DND-41 (cell line): Measurements from ENCODE around the gene MPP7.

Source experiments
- ATAC-seq: fragments of 200-7000 bp; cut with Tn5 transposase; 3 replicates; pipeline ENCODE4 v1.9.1; 2021; ENCODE audit warnings: low read depth; ENCODE audit not compliant: insufficient read depth
- DNase-seq: peaks from one replicate; pipeline ENCODE4 v3.0.0-alpha.2; 2020
- H2AFZ ChIP-seq: 2 replicates; pipeline ENCODE4 v1.6.0; 2012; ENCODE audit warnings: low read depth, low read length
- H3K27ac ChIP-seq: 2 replicates; pipeline ENCODE4 v1.5.1; 2012; ENCODE audit warnings: low read length, inconsistent platforms
- H3K27me3 ChIP-seq: fragments of 200-600 bp; sonication (generic); 2 replicates; pipeline ENCODE4 v1.6.0; 2012; ENCODE audit warnings: low read length, mild to moderate bottlenecking, inconsistent platforms; ENCODE audit not compliant: insufficient read depth, poor library complexity
- H3K36me3 ChIP-seq: 2 replicates; pipeline ENCODE4 v1.5.1; 2012; ENCODE audit warnings: low read length, inconsistent platforms; ENCODE audit not compliant: insufficient read depth
- H3K4me1 ChIP-seq: 2 replicates; pipeline ENCODE4 v1.5.1; 2012; ENCODE audit warnings: mild to moderate bottlenecking, low read length; ENCODE audit not compliant: insufficient read depth
- H3K4me2 ChIP-seq: 2 replicates; pipeline ENCODE4 v1.6.0; 2012; ENCODE audit warnings: mild to moderate bottlenecking, moderate library complexity, low read length, inconsistent platforms; ENCODE audit not compliant: insufficient read depth
- H3K4me3 ChIP-seq, 2 experiments: fragments of 200-600 bp in 1 of 2; shearing (Covaris generic) in 1 of 2; 2 replicates each; pipeline ENCODE4 v1.5.1; 2012 to 2016; ENCODE audit warnings: inconsistent platforms in 2 of 2, low read length in 2 of 2, mild to moderate bottlenecking in 2 of 2, low read depth in 1 of 2, moderate library complexity in 1 of 2
- H3K79me2 ChIP-seq: 2 replicates; pipeline ENCODE4 v1.6.0; 2012; ENCODE audit warnings: low read length, inconsistent platforms; ENCODE audit not compliant: insufficient read depth
- H3K9ac ChIP-seq: 2 replicates; pipeline ENCODE4 v1.6.0; 2012; ENCODE audit warnings: low read depth, mild to moderate bottlenecking, inconsistent platforms, low read length, moderate library complexity
- H3K9me3 ChIP-seq: 2 replicates; pipeline ENCODE4 v1.5.1; 2012; ENCODE audit warnings: low read length, moderate library complexity, mild to moderate bottlenecking, inconsistent platforms; ENCODE audit not compliant: insufficient read depth, severe bottlenecking
- H4K20me1 ChIP-seq: 2 replicates; pipeline ENCODE4 v1.6.0; 2012; ENCODE audit warnings: low read length; ENCODE audit not compliant: insufficient read depth
- CTCF ChIP-seq: IDR thresholded peaks from 2 replicates; pipeline ENCODE4 v1.5.1; 2012; ENCODE audit warnings: borderline replicate concordance, low read length, moderate library complexity, mild to moderate bottlenecking; ENCODE audit not compliant: poor library complexity, severe bottlenecking; ENCODE audit errors: extremely low read depth
- EZH2 ChIP-seq: IDR thresholded peaks from 3 replicates; pipeline ENCODE4 v1.6.1; 2012; ENCODE audit warnings: borderline replicate concordance, low read depth, mild to moderate bottlenecking, moderate library complexity, low read length, inconsistent platforms; ENCODE audit not compliant: severe bottlenecking

Gene MPP7

GRCh38 chr10:28282336-28282735 lies 20.5 kb downstream of the MPP7 start:
- Histone ChIP-seq H3K79me2 (no peaks in the 10 kb centered on the region), H3K4me1 (no peaks in the 10 kb centered on the region), H3K4me3 (no peak overlapping the region), H3K36me3 (no peaks in the 10 kb centered on the region), H3K9ac (no peak overlapping the region), H2AFZ (no peak overlapping the region), H4K20me1 (no peaks in the 10 kb centered on the region), H3K9me3 (no peaks in the 10 kb centered on the region), H3K27ac (no peak overlapping the region), H3K27me3 (no peaks in the 10 kb centered on the region), H3K4me2 (no peak overlapping the region)
- DNase-seq (no peak), ATAC-seq (no peak)
- TF ChIP-seq EZH2 (no peak), CTCF (no peak)

GRCh38 chr10:28281726-28282315 lies 21.0 kb downstream of the MPP7 start:
- H3K4me1 ChIP-seq: no peaks in the 10 kb centered on the region
- ATAC-seq (no peak), DNase-seq (no peak)
- no peaks in the 10 kb centered on the region for H3K9me3 ChIP-seq
- no peak overlapping the region for H3K4me3 ChIP-seq
- H3K79me2 ChIP-seq: no peaks in the 10 kb centered on the region
- no peaks in the 10 kb centered on the region for H3K27me3 ChIP-seq
- H3K9ac ChIP-seq: no peak overlapping the region
- TF ChIP-seq EZH2 (no peak), CTCF (no peak)
- H2AFZ ChIP-seq: no peak overlapping the region
- H4K20me1 ChIP-seq: no peaks in the 10 kb centered on the region
- no peak overlapping the region for H3K27ac ChIP-seq
- no peak overlapping the region for H3K4me2 ChIP-seq
- no peaks in the 10 kb centered on the region for H3K36me3 ChIP-seq

GRCh38 chr10:28280652-28281051 lies 22.2 kb downstream of the MPP7 start:
- TF ChIP-seq CTCF: no peak
- no peak for TF ChIP-seq EZH2
- H3K4me3 ChIP-seq: no peak overlapping the region
- DNase-seq: no peak
- no peaks in the 10 kb centered on the region for H3K4me1 ChIP-seq
- H3K27me3 ChIP-seq: no peaks in the 10 kb centered on the region
- no peaks in the 10 kb centered on the region for H3K79me2 ChIP-seq
- no peak for ATAC-seq
- H2AFZ ChIP-seq: no peak overlapping the region
- no peaks in the 10 kb centered on the region for H3K36me3 ChIP-seq
- no peak overlapping the region for H3K27ac ChIP-seq
- H3K9ac ChIP-seq: no peak overlapping the region
- no peaks in the 10 kb centered on the region for H3K9me3 ChIP-seq
- no peak overlapping the region for H3K4me2 ChIP-seq
- no peaks in the 10 kb centered on the region for H4K20me1 ChIP-seq

- Histone ChIP-seq H2AFZ (no peak overlapping the region), H3K27me3 (no peaks in the 10 kb centered on the region)
- no peak for ATAC-seq
Measured at GRCh38 chr10:28279878-28280277, 23.0 kb downstream of the MPP7 start.

More at GRCh38 chr10:28279878-28280277, 23.0 kb downstream of the MPP7 start:
- Histone ChIP-seq H3K27ac (no peak overlapping the region), H3K4me1 (no peaks in the 10 kb centered on the region), H3K4me2 (no peak overlapping the region), H3K9ac (no peak overlapping the region), H3K36me3 (no peaks in the 10 kb centered on the region), H3K4me3 (no peak overlapping the region), H3K9me3 (no peaks in the 10 kb centered on the region), H4K20me1 (no peaks in the 10 kb centered on the region), H3K79me2 (no peaks in the 10 kb centered on the region)
- TF ChIP-seq CTCF (no peak), EZH2 (no peak)
- DNase-seq: no peak
